GM18517 (cell line): Measurements from ENCODE around the gene KCNJ8.

Experiments used
- ATAC-seq: cut with Tn5 transposase; IDR thresholded peaks from one replicate; pipeline ENCODE4 v1.9.1; 2021; ENCODE audit warnings: mild to moderate bottlenecking, moderate library complexity; ENCODE audit not compliant: unreplicated experiment

Gene KCNJ8

DNA sequence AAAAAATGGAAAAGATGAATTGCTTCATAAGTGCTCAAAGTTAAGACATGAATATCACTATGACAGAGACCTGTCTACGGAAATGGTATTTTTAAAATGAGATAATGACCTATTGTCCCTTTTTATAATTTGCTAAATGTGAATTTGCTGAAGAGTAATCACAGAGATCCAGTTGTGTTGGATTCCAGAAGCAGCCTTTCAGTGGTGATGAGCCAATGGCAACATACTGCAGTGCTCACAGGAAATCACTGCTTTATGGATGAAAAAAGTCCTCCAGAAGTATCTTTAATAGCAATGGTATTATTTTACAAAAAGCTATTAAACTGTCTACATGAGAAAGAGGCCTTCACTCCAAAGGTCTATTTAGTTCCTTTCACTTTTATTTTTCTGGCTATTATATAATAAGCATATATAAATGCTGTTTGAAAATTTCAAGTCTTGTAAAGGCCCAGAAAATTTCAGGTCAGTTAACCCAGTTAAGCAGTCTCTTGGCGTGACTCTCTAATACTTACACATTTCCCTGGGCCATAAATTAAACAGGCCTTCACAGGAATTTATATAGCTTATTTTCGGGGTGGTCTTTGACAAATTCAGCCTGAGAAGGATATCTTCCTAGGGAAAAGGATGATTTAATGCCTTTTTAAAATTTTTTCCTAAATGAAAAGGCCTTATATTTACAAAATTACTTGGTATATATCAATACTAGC, 55.4 kb downstream of the KCNJ8 start:
- ATAC-seq = no peak

DNA sequence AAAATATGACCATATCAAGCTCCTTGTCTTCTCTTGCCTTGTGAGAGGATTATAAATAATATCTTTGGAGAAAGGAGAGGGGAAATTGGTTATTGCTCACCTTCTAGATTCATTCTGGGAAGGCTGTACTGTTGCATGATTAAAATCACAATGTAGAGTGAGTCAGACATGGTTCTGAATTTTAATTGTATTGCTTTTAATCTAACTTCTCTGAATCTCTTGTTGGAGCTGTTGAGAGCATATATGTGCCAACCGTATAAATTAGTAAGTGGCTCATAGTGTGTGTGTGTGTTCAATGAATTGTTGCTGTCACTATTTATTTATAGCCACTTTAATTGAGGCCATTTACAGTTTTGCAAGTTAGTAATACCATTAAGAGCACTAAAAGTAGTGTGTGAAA, 56.1 kb downstream of the KCNJ8 start:
- no peak for ATAC-seq

DNA sequence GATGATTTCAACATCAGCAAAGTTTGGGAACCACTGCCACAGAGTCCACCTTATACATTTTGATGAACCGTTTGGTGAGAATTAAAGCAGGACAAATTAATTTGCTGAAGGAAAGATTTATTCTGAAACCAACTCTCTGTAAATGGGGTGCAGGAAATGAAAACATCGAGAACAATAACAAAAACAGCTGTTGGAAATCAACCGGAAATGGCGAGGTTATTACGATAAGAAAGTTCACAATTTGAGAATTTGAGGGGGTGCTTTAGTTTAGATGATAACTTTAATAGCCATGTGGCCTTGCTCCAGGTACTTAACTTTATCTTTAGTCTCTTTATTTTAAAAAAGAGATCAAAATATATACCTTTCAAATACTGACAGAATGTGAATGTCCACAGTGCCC, 56.7 kb downstream of the KCNJ8 start:
- ATAC-seq = no peak

DNA sequence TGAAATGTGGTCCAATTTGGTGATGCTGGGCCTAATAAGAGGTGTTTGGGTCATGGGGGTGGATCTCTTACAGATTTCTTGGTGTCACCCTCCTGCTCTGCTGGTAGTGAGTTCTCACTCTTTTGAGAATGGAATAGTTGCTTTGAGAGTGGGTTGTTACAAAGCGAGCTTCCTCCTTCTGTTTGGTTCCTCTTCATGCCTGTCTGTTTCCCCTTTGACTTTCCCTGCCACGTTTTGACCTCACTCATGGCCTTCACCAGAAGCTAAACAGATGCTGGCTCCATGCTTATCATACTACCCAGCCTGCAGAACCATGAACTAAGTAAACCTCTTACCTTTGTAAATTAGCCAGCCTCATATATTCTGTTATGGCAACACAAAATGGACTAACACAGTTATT, 59.1 kb downstream of the KCNJ8 start:
- no peak for ATAC-seq
